Mesodermal cell (in vitro differentiated cells): ENCODE data around the gene GLI3. TPM values are rescaled to one million over a fixed set of nuclear protein-coding genes. Genes with fewer than 3 reads are reported as not detected.

Experiments
- H3K27ac ChIP-seq: 2 replicates; pipeline ENCODE4 v1.7.0; 2013; ENCODE audit warnings: mild to moderate bottlenecking, low read depth, low read length, moderate library complexity; ENCODE audit not compliant: severe bottlenecking
- H3K36me3 ChIP-seq: 2 replicates; pipeline ENCODE4 v1.7.1; 2013; ENCODE audit warnings: mild to moderate bottlenecking, low read length, moderate library complexity; ENCODE audit not compliant: control insufficient read depth, insufficient read depth
- H3K4me1 ChIP-seq: one replicate; pipeline ENCODE4 v1.7.1; 2013; ENCODE audit warnings: mild to moderate bottlenecking, low read length; ENCODE audit not compliant: insufficient read depth, control insufficient read depth, poor library complexity, severe bottlenecking
- H3K4me3 ChIP-seq: 2 replicates; pipeline ENCODE4 v1.7.0; 2013; ENCODE audit warnings: low read length, control low read depth, mild to moderate bottlenecking; ENCODE audit not compliant: insufficient read depth, poor library complexity, severe bottlenecking; ENCODE audit errors: extremely low read depth
- H3K9me3 ChIP-seq: 2 replicates; pipeline ENCODE4 v1.7.1; 2013; ENCODE audit warnings: mild to moderate bottlenecking, low read length, moderate library complexity; ENCODE audit not compliant: control insufficient read depth
- WGBS, 2 experiments: methylation state at CpG; one replicate each; pipeline ENCODE4 v1.1.5; 2013; ENCODE audit warnings: missing lambda C conversion rate in 2 of 2; ENCODE audit not compliant: insufficient coverage in 2 of 2; 5-methylcytosine and 5-hydroxymethylcytosine counted together
- polyA plus RNA-seq, 2 experiments: library from polyadenylated mRNA; stranded (reverse); fragments of 50-300 nt; gene quantifications; one replicate each; pipeline ENCODE4 v1.2.3, GENCODE V29; 2013

The GLI3 gene
- polyA plus RNA-seq (2013, experiment 1 of 2): 35.6 TPM
- polyA plus RNA-seq (2013, experiment 2 of 2): 31.7 TPM

- H3K27ac ChIP-seq: peak within 1 kb of the TSS; percentile 93
- H3K36me3 ChIP-seq: peaks cover 6% of the 10 kb centered on the region
- H3K9me3 ChIP-seq: no peaks in the 10 kb centered on the region
- H3K4me1 ChIP-seq: peaks cover 34% of the 10 kb centered on the region
- peak within 1 kb of the TSS; percentile 80 for H3K4me3 ChIP-seq
- 0% methylated on average over 27 to 65 of the region's 92 CpGs for WGBS, 2 experiments
Observed at GRCh38 chr7:42236976-42237810, at the start of gene GLI3. Gene GLI3 (minus strand): TSS chr7:42237209. CDS start chr7:42223253, 13,956 bp downstream.

- Histone ChIP-seq H3K4me1 (peaks cover 13% of the 10 kb centered on the region), H3K4me3 (no peak overlapping the region), H3K27ac (no peak overlapping the region), H3K36me3 (no peaks in the 10 kb centered on the region), H3K9me3 (no peaks in the 10 kb centered on the region)
Observed at GRCh38 chr7:42285383-42285824, 48.4 kb upstream of the GLI3 start.

GRCh38 chr7:42283553-42283952, 46.5 kb upstream of the GLI3 start:
- H3K36me3 ChIP-seq: no peaks in the 10 kb centered on the region
- WGBS, 2 experiments: 70 to 92% methylated on average over 1 to 2 of the region's 2 CpGs
- no peak overlapping the region for H3K4me3 ChIP-seq
- H3K27ac ChIP-seq: no peak overlapping the region
- no peaks in the 10 kb centered on the region for H3K9me3 ChIP-seq
- H3K4me1 ChIP-seq: peaks cover 13% of the 10 kb centered on the region

GRCh38 chr7:42278344-42278743, 41.3 kb upstream of the GLI3 start:
- Histone ChIP-seq H3K4me3 (no peak overlapping the region), H3K9me3 (no peaks in the 10 kb centered on the region), H3K4me1 (peaks cover 6% of the 10 kb centered on the region), H3K27ac (no peak overlapping the region), H3K36me3 (no peaks in the 10 kb centered on the region)
- 89 to 94% methylated on average over 2 to 3 of the region's 4 CpGs for WGBS, 2 experiments

- no peaks in the 10 kb centered on the region for H3K9me3 ChIP-seq
- H3K27ac ChIP-seq: no peak overlapping the region
- H3K4me1 ChIP-seq: peaks cover 4% of the 10 kb centered on the region
- 91 to 100% methylated on average over 3 of the region's 5 CpGs for WGBS, 2 experiments
- H3K36me3 ChIP-seq: no peaks in the 10 kb centered on the region
- H3K4me3 ChIP-seq: no peak overlapping the region
Observed at GRCh38 chr7:42274053-42274452, 37.0 kb upstream of the GLI3 start.

- H3K9me3 ChIP-seq: no peaks in the 10 kb centered on the region
- H3K4me1 ChIP-seq: peaks cover 4% of the 10 kb centered on the region
- no peaks in the 10 kb centered on the region for H3K36me3 ChIP-seq
- WGBS, 2 experiments: 68 to 77% methylated on average over 1 to 2 of the region's 3 CpGs
- peak overlapping the region; percentile 2 for H3K27ac ChIP-seq
- H3K4me3 ChIP-seq: no peak overlapping the region
Observed at GRCh38 chr7:42272793-42273665, 36.0 kb upstream of the GLI3 start.

GRCh38 chr7:42269161-42269560, 32.2 kb upstream of the GLI3 start:
- 84 to 100% methylated on average over 3 of the region's 4 CpGs for WGBS, 2 experiments
- Histone ChIP-seq H3K4me1 (peaks cover 4% of the 10 kb centered on the region), H3K9me3 (no peaks in the 10 kb centered on the region), H3K4me3 (no peak overlapping the region), H3K36me3 (no peaks in the 10 kb centered on the region), H3K27ac (no peak overlapping the region)

- H3K36me3 ChIP-seq: no peaks in the 10 kb centered on the region
- no peaks in the 10 kb centered on the region for H3K9me3 ChIP-seq
- H3K4me1 ChIP-seq: no peaks in the 10 kb centered on the region
- no peak overlapping the region for H3K4me3 ChIP-seq
- no peak overlapping the region for H3K27ac ChIP-seq
- WGBS, 2 experiments: 90 to 100% methylated on average over 1 to 2 of the region's 4 CpGs
Observed at GRCh38 chr7:42264702-42265101, 27.7 kb upstream of the GLI3 start.

GRCh38 chr7:42263971-42264370, 27.0 kb upstream of the GLI3 start:
- Histone ChIP-seq H3K36me3 (no peaks in the 10 kb centered on the region), H3K9me3 (no peaks in the 10 kb centered on the region), H3K4me1 (no peaks in the 10 kb centered on the region), H3K27ac (no peak overlapping the region), H3K4me3 (no peak overlapping the region)
- 88 to 93% methylated on average over 4 of the region's 4 CpGs for WGBS, 2 experiments

- WGBS, 2 experiments: 58 to 65% methylated on average over 5 to 7 of the region's 7 CpGs
- Histone ChIP-seq H3K27ac (no peak overlapping the region), H3K4me3 (no peak overlapping the region), H3K9me3 (no peaks in the 10 kb centered on the region), H3K36me3 (no peaks in the 10 kb centered on the region), H3K4me1 (no peaks in the 10 kb centered on the region)
Observed at GRCh38 chr7:42262964-42263363, 26.0 kb upstream of the GLI3 start.
